Right atrium auricular region (tissue), 2 donors: Measurements from ENCODE around the gene COL3A1. TPM values are rescaled to one million over a fixed set of nuclear protein-coding genes. Genes with fewer than 3 reads are reported as not detected.
A peak's percentile ranks its signal among the peaks of the same experiment; 100 is the strongest.

Experiments
- DNase-seq: peaks from one replicate; pipeline ENCODE4 v3.0.0-alpha.2; 2019; ENCODE audit warnings: low spot score
- H3K27ac ChIP-seq, 2 donors: fragments of 200-600 bp; sonication (generic); 1 replicate in 1 of 2; 2 replicates in 1 of 2; pipeline ENCODE4 v1.5.1; 2016 to 2019
- H3K27me3 ChIP-seq, 2 donors: fragments of 200-600 bp; sonication (generic); one replicate each; pipeline versions ENCODE4 v1.5.1 to v1.6.0; 2017 to 2019
- H3K36me3 ChIP-seq: fragments of 200-600 bp; sonication (generic); one replicate; pipeline ENCODE4 v1.5.1; 2016
- H3K4me1 ChIP-seq, 2 donors: fragments of 200-600 bp; sonication (generic); one replicate each; pipeline versions ENCODE4 v1.5.1 to v1.6.0; 2017 to 2019
- H3K4me3 ChIP-seq, 2 donors: fragments of 200-600 bp; sonication (generic); 1 replicate in 1 of 2; 2 replicates in 1 of 2; pipeline ENCODE4 v1.5.1; 2017 to 2019; ENCODE audit warnings: mild to moderate bottlenecking in 1 of 2, moderate library complexity in 1 of 2
- H3K9me3 ChIP-seq, 2 donors: fragments of 200-600 bp; sonication (generic); one replicate each; pipeline ENCODE4 v1.5.1; 2019
- total RNA-seq, 2 donors: library from RNA; depleted of rRNA; stranded (reverse); fragments of >200 nt; gene quantifications; one replicate each; pipeline ENCODE4 v1.1.0, GENCODE V29; 2016
- TF ChIP-seq, protein P1 (sequence below), 2 donors: fragments of 200-600 bp; sonication (generic); IDR thresholded peaks; one replicate each; pipeline ENCODE4 v1.5.1; 2019; ENCODE audit warnings: antibody characterized with exemption in 2 of 2

Gene COL3A1
- total RNA-seq, 2 donors from 2014 or later = 86.4 to 608 TPM

GRCh38 chr2:189013671-189014448, 39.7 kb downstream of the COL3A1 start:
- peaks cover 9% of the 10 kb centered on the region for H3K36me3 ChIP-seq
- TF ChIP-seq, protein P1, sequence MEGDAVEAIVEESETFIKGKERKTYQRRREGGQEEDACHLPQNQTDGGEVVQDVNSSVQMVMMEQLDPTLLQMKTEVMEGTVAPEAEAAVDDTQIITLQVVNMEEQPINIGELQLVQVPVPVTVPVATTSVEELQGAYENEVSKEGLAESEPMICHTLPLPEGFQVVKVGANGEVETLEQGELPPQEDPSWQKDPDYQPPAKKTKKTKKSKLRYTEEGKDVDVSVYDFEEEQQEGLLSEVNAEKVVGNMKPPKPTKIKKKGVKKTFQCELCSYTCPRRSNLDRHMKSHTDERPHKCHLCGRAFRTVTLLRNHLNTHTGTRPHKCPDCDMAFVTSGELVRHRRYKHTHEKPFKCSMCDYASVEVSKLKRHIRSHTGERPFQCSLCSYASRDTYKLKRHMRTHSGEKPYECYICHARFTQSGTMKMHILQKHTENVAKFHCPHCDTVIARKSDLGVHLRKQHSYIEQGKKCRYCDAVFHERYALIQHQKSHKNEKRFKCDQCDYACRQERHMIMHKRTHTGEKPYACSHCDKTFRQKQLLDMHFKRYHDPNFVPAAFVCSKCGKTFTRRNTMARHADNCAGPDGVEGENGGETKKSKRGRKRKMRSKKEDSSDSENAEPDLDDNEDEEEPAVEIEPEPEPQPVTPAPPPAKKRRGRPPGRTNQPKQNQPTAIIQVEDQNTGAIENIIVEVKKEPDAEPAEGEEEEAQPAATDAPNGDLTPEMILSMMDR (IDR thresholded peaks at IDR 0.05) = no peak
- H3K27ac ChIP-seq = peak overlapping the region; percentile 9 to 46
- H3K4me3 ChIP-seq = no peak overlapping the region
- H3K4me1 ChIP-seq = no peaks in the 10 kb centered on the region
- DNase-seq = no peak
- no peaks in the 10 kb centered on the region for H3K9me3 ChIP-seq
- no peaks in the 10 kb centered on the region for H3K27me3 ChIP-seq

DNA sequence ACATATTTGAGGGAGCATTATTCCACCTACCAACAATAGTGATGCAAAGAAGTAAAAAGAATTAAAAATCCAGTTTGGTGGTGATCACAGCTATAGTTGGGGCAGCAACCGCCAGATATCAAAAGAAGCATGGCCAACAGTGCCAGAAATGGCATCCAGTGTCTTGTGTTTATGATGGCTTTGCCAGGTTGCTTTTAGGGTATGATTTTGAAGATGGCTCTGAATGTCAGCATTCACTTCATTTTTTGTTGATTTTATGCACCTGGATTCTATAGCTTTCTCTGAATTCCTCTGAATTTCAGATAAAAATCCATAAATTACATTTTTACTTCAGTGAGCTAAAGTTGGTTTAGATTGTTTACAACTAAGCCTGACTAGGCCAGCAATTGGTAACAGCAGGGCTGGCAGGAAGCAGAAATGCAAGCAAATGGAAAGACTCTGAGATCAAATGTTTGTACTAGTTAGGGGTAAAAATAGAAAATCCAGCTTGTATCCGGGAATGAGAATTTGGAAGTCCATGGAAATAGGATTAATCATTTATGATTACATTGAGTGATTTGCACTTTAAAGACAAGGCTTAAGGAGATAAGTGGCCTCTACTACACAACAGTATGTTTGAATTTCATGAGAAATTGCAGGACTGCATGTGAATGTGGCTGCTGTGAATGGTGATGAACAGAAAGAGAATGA, 40.4 kb downstream of the COL3A1 start:
- H3K36me3 ChIP-seq = peaks cover 4% of the 10 kb centered on the region
- peak overlapping the region; percentile 9 to 46 for H3K27ac ChIP-seq
- no peak overlapping the region for H3K4me3 ChIP-seq
- H3K4me1 ChIP-seq = no peaks in the 10 kb centered on the region
- H3K27me3 ChIP-seq = no peaks in the 10 kb centered on the region
- no peak for DNase-seq
- no peaks in the 10 kb centered on the region for H3K9me3 ChIP-seq
- TF ChIP-seq, protein P1 (IDR thresholded peaks at IDR 0.05) = no peak

- Histone ChIP-seq H3K27ac (no peak overlapping the region), H3K36me3 (peaks cover 4% of the 10 kb centered on the region), H3K4me3 (no peak overlapping the region), H3K9me3 (no peaks in the 10 kb centered on the region), H3K27me3 (no peaks in the 10 kb centered on the region), H3K4me1 (no peaks in the 10 kb centered on the region)
- TF ChIP-seq, protein P1 (IDR thresholded peaks at IDR 0.05) = no peak
- DNase-seq = no peak
These were observed 41.2 kb downstream of the COL3A1 start for GRCh38 chr2:189015359-189015758.

DNA sequence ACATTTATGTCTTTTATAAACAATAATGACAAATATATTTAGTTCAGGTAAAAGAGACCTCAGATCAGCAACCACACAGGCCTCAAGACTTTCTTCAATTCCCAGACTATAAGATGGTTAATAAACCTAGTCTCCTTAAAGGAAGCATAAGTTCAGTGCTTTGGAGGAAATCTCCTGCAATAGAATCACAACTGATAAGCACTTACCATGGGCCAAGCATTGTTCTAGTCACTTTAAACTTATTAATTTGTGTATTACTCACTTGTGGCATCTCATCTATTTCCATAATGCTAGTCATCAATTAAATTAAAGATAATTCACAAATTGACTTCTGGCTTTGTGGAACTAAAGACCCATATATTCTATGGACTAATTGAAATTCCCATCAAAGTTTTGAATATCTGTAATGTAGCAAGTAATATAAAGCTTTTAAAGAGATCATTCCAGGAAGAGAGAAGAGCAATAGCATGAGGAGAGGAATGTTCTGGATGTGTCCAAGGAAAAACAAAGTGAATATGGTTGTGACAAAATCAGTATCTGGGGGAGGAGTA, 42.2 kb downstream of the COL3A1 start:
- Histone ChIP-seq H3K4me1 (no peaks in the 10 kb centered on the region), H3K36me3 (no peaks in the 10 kb centered on the region), H3K27me3 (no peaks in the 10 kb centered on the region), H3K4me3 (no peak overlapping the region), H3K9me3 (no peaks in the 10 kb centered on the region), H3K27ac (no peak overlapping the region)
- no peak for DNase-seq
- TF ChIP-seq, protein P1 (IDR thresholded peaks at IDR 0.05) = no peak

DNA sequence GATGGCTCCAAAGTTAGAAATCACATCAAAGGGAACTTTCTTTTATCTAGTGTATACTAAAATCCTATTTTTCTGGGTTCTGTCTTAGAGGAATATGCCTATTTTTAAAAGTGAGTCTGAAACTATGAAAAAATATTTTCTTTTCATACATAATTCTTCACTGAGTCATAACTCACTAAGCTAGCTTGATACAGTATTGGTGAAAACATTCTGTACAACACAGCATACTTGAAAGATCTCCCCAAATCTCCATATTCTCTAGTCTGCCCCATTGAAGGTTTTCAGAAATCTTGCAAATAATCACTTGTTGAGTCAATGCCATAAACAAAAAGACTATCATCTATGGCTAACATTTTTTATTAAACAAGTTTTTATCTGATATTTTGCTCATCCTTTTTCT, 44.5 kb downstream of the COL3A1 start:
- H3K4me3 ChIP-seq = no peak overlapping the region
- H3K27ac ChIP-seq = no peak overlapping the region
- TF ChIP-seq, protein P1 (IDR thresholded peaks at IDR 0.05) = no peak
- H3K9me3 ChIP-seq = no peaks in the 10 kb centered on the region
- no peak for DNase-seq
- H3K4me1 ChIP-seq = no peaks in the 10 kb centered on the region
- H3K36me3 ChIP-seq = no peaks in the 10 kb centered on the region
- H3K27me3 ChIP-seq = no peaks in the 10 kb centered on the region
